Measurements from ENCODE around the gene DUSP3. TPM values are rescaled to one million over a fixed set of nuclear protein-coding genes. Genes with fewer than 3 reads are reported as not detected.
A peak's percentile ranks its signal among the peaks of the same experiment; 100 is the strongest.

Gene DUSP3
- total and polyA plus RNA-seq, 10 of the 15 experiments (the other 5 are each of a cell fraction or from before 2014, with no cell fraction given) = 1.5 to 12.1 (median 3.8) TPM

DNA sequence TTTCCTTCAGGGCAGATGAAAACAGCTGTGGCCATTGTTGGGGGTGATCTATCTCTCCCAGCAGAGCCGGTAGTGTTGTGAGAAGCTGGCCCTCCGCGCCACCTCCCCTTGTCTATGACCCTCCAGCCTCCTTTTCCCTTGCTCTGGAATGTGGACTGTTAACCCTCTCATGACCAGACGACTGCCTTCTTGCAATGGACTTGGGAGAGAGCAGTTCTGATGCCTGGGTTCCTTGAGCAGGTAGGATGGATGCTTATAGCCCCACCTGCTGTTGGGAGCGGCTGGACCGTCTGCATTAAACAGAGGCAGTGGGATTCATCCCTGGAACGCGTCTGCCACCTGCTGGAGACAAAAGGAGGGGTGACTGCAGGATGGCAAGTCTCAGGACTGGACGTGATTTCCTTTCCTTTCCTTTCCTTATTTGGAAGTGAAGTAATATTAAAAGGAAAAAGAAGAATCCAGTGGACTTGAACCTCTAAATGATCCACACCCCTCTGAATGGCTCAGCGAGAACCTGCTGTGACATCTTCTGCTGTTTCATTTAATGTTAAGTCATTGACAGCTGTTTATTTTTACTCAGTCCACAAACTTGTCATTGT, 18.4 kb downstream of the DUSP3 start (continued):
- no peak for TF ChIP-seq CEBPZ (IDR thresholded peaks at IDR 0.05; ENCODE audit: low read depth, low read length)
- 0 out of 2 replicates have a peak, but pooled peaks have one; percentile 49 for TF ChIP-seq BACH1 (IDR thresholded peaks at IDR 0.05; ENCODE audit: borderline replicate concordance)
- no peak for TF ChIP-seq PML (IDR thresholded peaks at IDR 0.05; ENCODE audit: low read length)
- TF ChIP-seq RB1 (IDR thresholded peaks at IDR 0.05; ENCODE audit: borderline replicate concordance) = peak; percentile 87; the same call in 1 of the 2 replicates
- TF ChIP-seq CHD2 (IDR thresholded peaks at IDR 0.05; ENCODE audit: borderline replicate concordance, low read depth, low read length) = peak; percentile 45; the same call in 1 of the 2 replicates
- TF ChIP-seq YY1 (IDR thresholded peaks at IDR 0.05; ENCODE audit: low read depth, low read length) = peak; percentile 85
- peak; percentile 70 for TF ChIP-seq IRF4 (IDR thresholded peaks at IDR 0.05; ENCODE audit: low read depth, low read length)
- peak; percentile 40; the same call in 1 of the 2 replicates for TF ChIP-seq IKZF1 (conservative IDR thresholded peaks at IDR 0.05)
- TF ChIP-seq SREBF2 (IDR thresholded peaks at IDR 0.05; ENCODE audit: low read length) = no peak
- TF ChIP-seq ATF3 (IDR thresholded peaks at IDR 0.05; ENCODE audit: borderline replicate concordance, extremely low read depth, low read depth, low read length) = peak; percentile 53; the same call in 1 of the 2 replicates
- TF ChIP-seq CEBPB (IDR thresholded peaks at IDR 0.05; ENCODE audit: borderline replicate concordance in 1 of 2, low read depth in 2 of 2, low read length in 2 of 2) = no peak
- peak; percentile 57; the same call in 1 of the 2 replicates for TF ChIP-seq MXI1 (IDR thresholded peaks at IDR 0.05; ENCODE audit: low read depth, low read length)
- no peak for TF ChIP-seq RFX5 (IDR thresholded peaks at IDR 0.05; ENCODE audit: low read depth, low read length)
- TF ChIP-seq FOS (IDR thresholded peaks at IDR 0.05; ENCODE audit: borderline replicate concordance, extremely low read depth, insufficient read length) = no peak
- TF ChIP-seq NFYB (IDR thresholded peaks at IDR 0.05; ENCODE audit: insufficient read depth, low read depth, low read length) = no peak
- peak; percentile 100 for TF ChIP-seq SMC3 (IDR thresholded peaks at IDR 0.05; ENCODE audit: borderline replicate concordance, low read length)
- TF ChIP-seq, protein P1, sequence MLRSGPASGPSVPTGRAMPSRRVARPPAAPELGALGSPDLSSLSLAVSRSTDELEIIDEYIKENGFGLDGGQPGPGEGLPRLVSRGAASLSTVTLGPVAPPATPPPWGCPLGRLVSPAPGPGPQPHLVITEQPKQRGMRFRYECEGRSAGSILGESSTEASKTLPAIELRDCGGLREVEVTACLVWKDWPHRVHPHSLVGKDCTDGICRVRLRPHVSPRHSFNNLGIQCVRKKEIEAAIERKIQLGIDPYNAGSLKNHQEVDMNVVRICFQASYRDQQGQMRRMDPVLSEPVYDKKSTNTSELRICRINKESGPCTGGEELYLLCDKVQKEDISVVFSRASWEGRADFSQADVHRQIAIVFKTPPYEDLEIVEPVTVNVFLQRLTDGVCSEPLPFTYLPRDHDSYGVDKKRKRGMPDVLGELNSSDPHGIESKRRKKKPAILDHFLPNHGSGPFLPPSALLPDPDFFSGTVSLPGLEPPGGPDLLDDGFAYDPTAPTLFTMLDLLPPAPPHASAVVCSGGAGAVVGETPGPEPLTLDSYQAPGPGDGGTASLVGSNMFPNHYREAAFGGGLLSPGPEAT (IDR thresholded peaks at IDR 0.05; ENCODE audit: low read depth) = no peak
- TF ChIP-seq, protein P2, sequence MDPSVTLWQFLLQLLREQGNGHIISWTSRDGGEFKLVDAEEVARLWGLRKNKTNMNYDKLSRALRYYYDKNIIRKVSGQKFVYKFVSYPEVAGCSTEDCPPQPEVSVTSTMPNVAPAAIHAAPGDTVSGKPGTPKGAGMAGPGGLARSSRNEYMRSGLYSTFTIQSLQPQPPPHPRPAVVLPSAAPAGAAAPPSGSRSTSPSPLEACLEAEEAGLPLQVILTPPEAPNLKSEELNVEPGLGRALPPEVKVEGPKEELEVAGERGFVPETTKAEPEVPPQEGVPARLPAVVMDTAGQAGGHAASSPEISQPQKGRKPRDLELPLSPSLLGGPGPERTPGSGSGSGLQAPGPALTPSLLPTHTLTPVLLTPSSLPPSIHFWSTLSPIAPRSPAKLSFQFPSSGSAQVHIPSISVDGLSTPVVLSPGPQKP (IDR thresholded peaks at IDR 0.05; ENCODE audit: low read depth, low read length) = peak; percentile 45; the same call in 1 of the 2 replicates
- 0 out of 2 replicates have a peak, but pooled peaks have one; percentile 14 for TF ChIP-seq HCFC1 (IDR thresholded peaks at IDR 0.05; ENCODE audit: low read length)
- 0 out of 2 replicates have a peak, but pooled peaks have one; percentile 38 for TF ChIP-seq NBN (IDR thresholded peaks at IDR 0.05)
- no peak for TF ChIP-seq MEF2A (IDR thresholded peaks at IDR 0.05; ENCODE audit: insufficient read depth, low read depth, low read length)
- TF ChIP-seq, protein P3, sequence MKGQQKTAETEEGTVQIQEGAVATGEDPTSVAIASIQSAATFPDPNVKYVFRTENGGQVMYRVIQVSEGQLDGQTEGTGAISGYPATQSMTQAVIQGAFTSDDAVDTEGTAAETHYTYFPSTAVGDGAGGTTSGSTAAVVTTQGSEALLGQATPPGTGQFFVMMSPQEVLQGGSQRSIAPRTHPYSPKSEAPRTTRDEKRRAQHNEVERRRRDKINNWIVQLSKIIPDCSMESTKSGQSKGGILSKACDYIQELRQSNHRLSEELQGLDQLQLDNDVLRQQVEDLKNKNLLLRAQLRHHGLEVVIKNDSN (IDR thresholded peaks at IDR 0.05; ENCODE audit: borderline replicate concordance, extremely low read length, insufficient read depth, low read depth, low read length) = no peak
- TF ChIP-seq NRF1 (conservative IDR thresholded peaks at IDR 0.05; ENCODE audit: low read depth, low read length) = no peak; the same call in 1 of the 2 replicates
- no peak for TF ChIP-seq ZNF217 (IDR thresholded peaks at IDR 0.05)
